Nephron (organoid): Measurements from ENCODE around the gene AGAP5.

Source experiments
- H3K27ac Mint-ChIP-seq, 3 experiments: 2 replicates each; pipeline ENCODE4 v1.8.0; 2020; ENCODE audit warnings: mixed read lengths in 3 of 3, mild to moderate bottlenecking in 2 of 3, moderate library complexity in 1 of 3
- H3K27me3 Mint-ChIP-seq: 2 replicates; pipeline ENCODE4 v1.8.0; 2021; ENCODE audit warnings: low read depth, mild to moderate bottlenecking, moderate library complexity, mixed read lengths
- H3K36me3 Mint-ChIP-seq: 2 replicates; pipeline ENCODE4 v1.8.0; 2020; ENCODE audit warnings: low read depth, mixed read lengths
- H3K4me1 Mint-ChIP-seq: 2 replicates; pipeline ENCODE4 v1.8.0; 2020; ENCODE audit warnings: mixed read lengths
- H3K4me3 Mint-ChIP-seq, 3 experiments: 2 replicates each; pipeline ENCODE4 v1.8.0; 2020; ENCODE audit warnings: mild to moderate bottlenecking in 3 of 3, mixed read lengths in 3 of 3, moderate library complexity in 2 of 3
- H3K9me3 Mint-ChIP-seq: 2 replicates; pipeline ENCODE4 v1.8.0; 2020; ENCODE audit warnings: mixed read lengths
- TF ChIP-seq, protein P1 (sequence below), 3 experiments: fragments of 200-600 bp; sonication (generic); IDR thresholded peaks; one replicate each; pipeline ENCODE4 v1.5.0; 2021; ENCODE audit warnings: antibody characterized with exemption in 3 of 3; ENCODE audit not compliant: unreplicated experiment in 3 of 3

The AGAP5 gene

DNA sequence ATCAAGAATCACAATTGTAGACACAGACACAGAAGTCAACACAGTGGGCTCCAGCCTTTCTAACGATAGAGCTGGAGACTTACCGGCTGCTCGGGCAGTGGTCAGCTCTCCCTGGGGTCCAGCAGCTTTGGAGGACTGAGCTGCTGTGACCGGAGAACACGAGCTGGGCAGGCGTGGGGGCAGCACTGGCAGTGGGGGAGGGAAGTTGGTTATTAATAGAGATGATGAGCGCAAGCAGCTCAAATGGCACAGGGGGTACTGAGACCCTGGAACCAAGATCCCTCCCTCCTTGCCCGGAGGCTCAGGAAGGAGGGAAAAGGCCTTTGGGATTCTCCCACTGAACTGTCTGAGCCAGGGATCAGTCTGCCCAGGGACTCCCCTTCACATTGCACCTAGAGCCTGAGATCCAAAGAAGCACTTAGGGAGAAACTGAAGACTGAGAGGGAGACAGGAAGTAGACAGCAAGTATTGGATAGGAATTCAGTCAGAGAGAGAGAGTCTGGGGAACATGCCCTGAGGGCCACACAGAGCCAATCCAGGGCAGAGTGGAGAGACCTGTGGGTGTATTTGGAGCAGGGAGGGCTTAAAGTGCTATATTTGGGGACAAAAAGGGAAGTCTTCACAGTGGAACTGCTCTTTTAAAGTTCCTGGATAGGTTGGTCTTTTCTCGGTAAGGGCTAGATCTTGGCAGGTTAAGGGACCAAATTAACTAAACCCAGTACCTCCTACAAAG, 56.4 kb downstream of the AGAP5 start, which contains the start of gene MYOZ1:
Gene MYOZ1, minus strand, starts transcription at position 147 of the 733 bp plus-strand sequence. CDS start 1,457 bp downstream, outside the sequence.
- H3K4me1 Mint-ChIP-seq = peaks cover 31% of the 10 kb centered on the region
- H3K9me3 Mint-ChIP-seq = no peaks in the 10 kb centered on the region
- TF ChIP-seq, protein P1, sequence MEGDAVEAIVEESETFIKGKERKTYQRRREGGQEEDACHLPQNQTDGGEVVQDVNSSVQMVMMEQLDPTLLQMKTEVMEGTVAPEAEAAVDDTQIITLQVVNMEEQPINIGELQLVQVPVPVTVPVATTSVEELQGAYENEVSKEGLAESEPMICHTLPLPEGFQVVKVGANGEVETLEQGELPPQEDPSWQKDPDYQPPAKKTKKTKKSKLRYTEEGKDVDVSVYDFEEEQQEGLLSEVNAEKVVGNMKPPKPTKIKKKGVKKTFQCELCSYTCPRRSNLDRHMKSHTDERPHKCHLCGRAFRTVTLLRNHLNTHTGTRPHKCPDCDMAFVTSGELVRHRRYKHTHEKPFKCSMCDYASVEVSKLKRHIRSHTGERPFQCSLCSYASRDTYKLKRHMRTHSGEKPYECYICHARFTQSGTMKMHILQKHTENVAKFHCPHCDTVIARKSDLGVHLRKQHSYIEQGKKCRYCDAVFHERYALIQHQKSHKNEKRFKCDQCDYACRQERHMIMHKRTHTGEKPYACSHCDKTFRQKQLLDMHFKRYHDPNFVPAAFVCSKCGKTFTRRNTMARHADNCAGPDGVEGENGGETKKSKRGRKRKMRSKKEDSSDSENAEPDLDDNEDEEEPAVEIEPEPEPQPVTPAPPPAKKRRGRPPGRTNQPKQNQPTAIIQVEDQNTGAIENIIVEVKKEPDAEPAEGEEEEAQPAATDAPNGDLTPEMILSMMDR (IDR thresholded peaks at IDR 0.05; ENCODE audit: unreplicated experiment in 3 of 3) = no peak

DNA sequence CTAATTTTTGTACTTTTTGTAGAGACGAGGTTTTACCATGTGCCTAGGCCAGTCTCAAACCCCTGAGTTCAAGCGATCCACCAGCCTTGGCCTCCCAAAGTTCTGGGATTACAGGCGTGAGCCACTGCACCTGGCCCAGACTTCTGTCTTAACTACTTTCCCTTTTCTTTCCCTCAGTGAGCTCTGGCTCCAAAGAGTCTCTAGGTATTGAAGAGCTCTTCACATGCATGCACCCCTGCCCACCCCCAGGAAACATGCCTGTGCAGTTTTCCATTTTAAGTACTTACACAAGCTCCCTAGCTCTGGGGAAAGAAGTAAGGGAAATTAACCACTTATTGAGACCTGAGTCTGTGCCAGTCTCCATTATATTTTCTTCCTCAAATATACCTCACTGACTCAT, 58.6 kb downstream of the AGAP5 start:
- H3K36me3 Mint-ChIP-seq = no peaks in the 10 kb centered on the region
- peaks cover 24% of the 10 kb centered on the region for H3K4me1 Mint-ChIP-seq
- peaks cover 8% of the 10 kb centered on the region for H3K27me3 Mint-ChIP-seq
- no peak overlapping the region for H3K4me3 Mint-ChIP-seq
- H3K9me3 Mint-ChIP-seq = no peaks in the 10 kb centered on the region
- TF ChIP-seq, protein P1 (IDR thresholded peaks at IDR 0.05; ENCODE audit: unreplicated experiment in 3 of 3) = no peak
- no peak overlapping the region for H3K27ac Mint-ChIP-seq

More for the DNA sequence above, 56.4 kb downstream of the AGAP5 start, which contains the start of gene MYOZ1:
- Mint-ChIP-seq H3K27ac (peak within 1 kb of the TSS; percentile 25 to 74 (median 70)), H3K27me3 (peaks cover 8% of the 10 kb centered on the region), H3K4me3 (peak within 1 kb of the TSS; percentile 36 to 59 (median 53)), H3K36me3 (no peaks in the 10 kb centered on the region)

DNA sequence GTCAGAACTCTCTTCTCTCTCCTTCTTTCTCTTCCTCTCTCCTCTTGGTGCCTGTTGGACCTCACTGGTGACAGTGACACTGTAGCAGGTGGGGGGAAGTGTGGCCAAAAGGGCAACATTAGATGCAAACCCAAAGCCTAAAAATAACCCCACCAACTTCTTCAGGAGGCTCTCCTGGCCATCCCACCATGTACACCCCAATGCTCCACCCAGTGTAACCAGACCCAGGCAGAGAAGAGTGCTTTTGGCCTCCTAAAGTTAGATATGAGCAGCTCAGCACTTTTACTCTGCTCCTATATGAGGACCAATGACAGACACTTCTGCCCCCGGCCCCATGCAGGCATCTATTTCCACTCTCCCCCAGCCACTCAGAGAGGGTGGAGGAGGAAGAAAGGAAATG, 62.1 kb downstream of the AGAP5 start:
- Mint-ChIP-seq H3K27ac (no peak overlapping the region), H3K27me3 (peaks cover 8% of the 10 kb centered on the region), H3K4me1 (peaks cover 9% of the 10 kb centered on the region), H3K9me3 (no peaks in the 10 kb centered on the region), H3K4me3 (no peak overlapping the region), H3K36me3 (no peaks in the 10 kb centered on the region)
- TF ChIP-seq, protein P1 (IDR thresholded peaks at IDR 0.05; ENCODE audit: unreplicated experiment in 3 of 3) = no peak

DNA sequence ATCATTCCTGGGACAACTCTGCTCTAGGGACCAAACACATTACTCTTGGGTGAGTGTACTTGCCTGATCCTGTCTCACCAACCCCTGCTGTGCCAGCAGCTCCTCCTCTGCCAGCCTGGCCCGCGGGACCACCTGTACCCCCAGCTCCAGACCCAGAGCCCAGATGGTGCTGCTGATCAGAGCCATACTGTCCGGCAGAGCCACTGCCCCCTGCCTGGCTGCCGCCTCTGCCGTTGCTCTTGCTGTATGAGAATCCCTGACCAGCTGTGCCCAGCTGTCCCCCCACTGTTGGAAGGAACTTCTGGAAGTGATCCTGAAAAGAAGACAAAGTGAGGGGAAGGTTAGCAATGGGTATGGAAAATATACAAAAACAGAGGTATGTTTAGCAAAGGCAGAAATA, 63.5 kb downstream of the AGAP5 start:
- peaks cover 4% of the 10 kb centered on the region for H3K4me1 Mint-ChIP-seq
- no peak overlapping the region for H3K4me3 Mint-ChIP-seq
- no peaks in the 10 kb centered on the region for H3K36me3 Mint-ChIP-seq
- H3K9me3 Mint-ChIP-seq = no peaks in the 10 kb centered on the region
- H3K27ac Mint-ChIP-seq = no peak overlapping the region
- TF ChIP-seq, protein P1 (IDR thresholded peaks at IDR 0.05; ENCODE audit: unreplicated experiment in 3 of 3) = no peak
- H3K27me3 Mint-ChIP-seq = peaks cover 7% of the 10 kb centered on the region

DNA sequence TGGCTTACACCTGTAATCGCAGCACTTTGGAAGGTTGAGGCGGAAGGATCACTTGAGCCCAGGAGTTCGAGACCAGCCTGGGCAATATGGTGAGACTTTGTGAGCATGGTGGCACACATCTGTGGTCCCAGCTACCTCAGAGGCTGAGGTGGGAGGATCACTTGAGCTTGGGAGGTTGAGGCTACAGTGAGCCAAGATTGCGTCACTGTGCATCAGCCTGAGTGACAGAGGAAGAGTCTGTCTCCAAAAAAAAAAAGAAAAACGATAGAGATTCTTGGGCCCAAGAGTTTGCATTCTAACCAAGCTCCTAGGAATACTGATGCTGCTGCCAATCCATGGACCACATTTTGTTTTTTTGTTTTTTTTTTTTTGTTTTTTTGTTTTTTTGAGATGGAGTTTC, 68.7 kb downstream of the AGAP5 start:
- Mint-ChIP-seq H3K9me3 (no peaks in the 10 kb centered on the region), H3K4me1 (peaks cover 17% of the 10 kb centered on the region), H3K36me3 (no peaks in the 10 kb centered on the region), H3K4me3 (no peak overlapping the region), H3K27ac (no peak overlapping the region), H3K27me3 (no peaks in the 10 kb centered on the region)
- TF ChIP-seq, protein P1 (IDR thresholded peaks at IDR 0.05; ENCODE audit: unreplicated experiment in 3 of 3) = no peak

DNA sequence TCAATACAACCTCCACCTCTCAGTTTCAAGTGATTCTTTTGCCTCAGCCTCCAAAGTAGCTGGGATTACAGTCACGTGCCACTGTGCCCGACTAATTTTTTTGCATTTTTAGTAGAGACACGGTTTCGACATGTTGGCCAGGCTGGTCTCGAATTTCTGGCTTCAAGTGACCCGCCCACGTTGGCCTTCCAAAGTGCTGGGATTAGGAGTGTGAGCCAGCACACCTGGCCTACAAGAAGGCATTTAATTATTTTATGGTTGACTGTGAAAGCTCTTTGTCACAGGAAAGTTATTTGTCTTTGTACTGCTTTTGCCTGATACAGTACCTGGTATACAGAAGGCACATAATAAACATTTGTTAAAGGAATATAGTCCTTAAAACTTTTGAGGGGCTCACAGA, 69.5 kb downstream of the AGAP5 start:
- H3K36me3 Mint-ChIP-seq = no peaks in the 10 kb centered on the region

More for the DNA sequence above, 69.5 kb downstream of the AGAP5 start:
- H3K9me3 Mint-ChIP-seq = no peaks in the 10 kb centered on the region
- no peak overlapping the region for H3K27ac Mint-ChIP-seq
- TF ChIP-seq, protein P1 (IDR thresholded peaks at IDR 0.05; ENCODE audit: unreplicated experiment in 3 of 3) = no peak
- H3K4me3 Mint-ChIP-seq = peak overlapping the region in 2 of 3 experiments; percentile 17 to 32
- no peaks in the 10 kb centered on the region for H3K27me3 Mint-ChIP-seq
- peaks cover 22% of the 10 kb centered on the region for H3K4me1 Mint-ChIP-seq
